Activated CD4-positive, CD25-positive, alpha-beta regulatory T cell treated with anti-CD3 and anti-CD28 coated beads, Interleukin-2, amount 50 U/mL, for 72 hours (primary cell): ENCODE results near the gene GALNT17.
"Not testable (repeated sequence)": the region's sequence is repeated elsewhere in the genome, so short reads cannot be mapped to it uniquely, and the experiment has no call there.

Source experiments
- DNase-seq: peaks from one replicate; pipeline ENCODE4 v3.0.0; 2021

GALNT17 gene

GRCh38 chr7:71584256-71584655 is 452.3 kb downstream of the GALNT17 start:
- DNase-seq = no peak

DNA sequence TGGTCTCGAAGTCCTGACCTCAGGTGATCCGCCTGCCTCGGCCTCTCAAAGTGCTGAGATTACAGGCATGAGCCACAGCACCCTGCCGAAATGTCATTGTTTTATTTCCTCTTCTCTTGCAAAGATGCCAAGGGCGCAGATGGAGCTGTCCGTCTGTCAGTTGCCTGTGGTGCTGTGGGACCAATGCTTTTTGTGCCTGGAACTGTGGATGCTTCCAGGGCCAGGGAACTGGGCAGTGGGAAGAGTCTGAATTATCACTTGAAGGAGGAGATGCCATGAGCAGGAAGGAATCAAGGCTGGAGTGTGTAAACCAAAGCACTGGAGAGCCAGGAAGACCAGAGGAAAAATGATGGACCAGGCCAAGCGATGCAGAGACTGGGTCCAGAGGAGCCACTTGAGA is 459.9 kb downstream of the GALNT17 start:
- no peak for DNase-seq

- not testable (repeated sequence) for DNase-seq
Observed at GRCh38 chr7:71592388-71592787, 460.4 kb downstream of the GALNT17 start.

DNA sequence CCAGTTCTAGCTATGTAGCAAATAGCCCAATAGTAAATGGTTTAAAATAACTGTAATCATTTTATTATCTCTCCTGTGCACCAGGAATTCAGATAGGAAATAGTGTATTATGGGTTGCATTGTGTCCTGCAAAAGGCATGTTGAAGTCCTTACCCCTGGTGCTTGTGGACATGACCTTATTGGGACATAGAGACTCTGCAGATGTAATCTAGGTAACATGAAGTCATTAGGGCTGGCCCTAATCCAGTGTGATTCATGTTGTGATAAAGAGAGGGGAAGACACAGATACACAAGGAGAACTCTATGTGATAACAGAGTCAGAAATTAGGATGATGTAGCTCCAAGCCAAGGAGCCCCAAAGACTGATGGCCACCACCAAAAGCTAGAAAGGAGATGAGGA is 462.8 kb downstream of the GALNT17 start:
- DNase-seq = no peak

GRCh38 chr7:71595176-71595575 is 463.2 kb downstream of the GALNT17 start:
- DNase-seq = no peak

GRCh38 chr7:71598553-71598952 is 466.6 kb downstream of the GALNT17 start:
- no peak for DNase-seq

DNA sequence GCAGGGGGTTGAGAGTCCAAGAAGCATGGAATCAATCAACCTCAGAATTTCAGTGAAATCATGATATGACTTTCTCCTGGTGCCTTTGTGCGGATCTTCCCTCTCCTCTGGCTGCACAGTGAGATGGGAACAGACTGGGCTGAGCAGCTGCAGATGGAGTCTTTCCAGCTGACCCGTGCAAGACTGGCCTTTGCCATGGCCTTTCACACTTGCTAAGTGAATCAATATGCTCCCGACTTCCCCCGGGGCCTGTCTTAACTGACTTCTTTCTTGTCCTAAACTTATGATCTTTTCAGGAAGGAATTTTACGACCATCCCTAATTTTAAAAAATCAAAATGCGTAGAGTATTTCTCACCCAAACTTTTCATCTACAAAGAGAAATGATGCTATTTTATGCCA is 469.9 kb downstream of the GALNT17 start:
- no peak for DNase-seq

GRCh38 chr7:71604818-71605414 is 473.0 kb downstream of the GALNT17 start:
- no peak for DNase-seq

GRCh38 chr7:71611986-71612385 is 480.0 kb downstream of the GALNT17 start:
- no peak for DNase-seq

DNA sequence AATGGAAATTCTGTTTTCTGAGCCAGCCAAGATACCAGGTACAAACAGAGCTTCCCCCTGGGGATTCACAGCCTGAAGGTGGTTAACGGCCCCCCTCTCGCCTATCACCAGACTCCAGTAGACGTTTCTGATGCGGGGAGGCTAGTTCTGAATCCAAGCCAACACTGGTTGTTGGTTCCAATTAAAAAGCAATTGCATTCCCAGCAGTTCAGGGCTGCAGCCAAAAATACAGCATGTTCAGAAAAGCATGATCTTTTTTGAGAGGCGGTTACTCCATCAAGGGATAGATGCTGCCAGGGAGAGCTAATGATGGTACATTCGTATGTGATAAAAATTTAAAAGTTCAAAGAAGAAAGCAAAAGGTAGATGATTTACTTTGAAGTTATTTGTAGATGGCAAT is 481.0 kb downstream of the GALNT17 start:
- no peak for DNase-seq

DNA sequence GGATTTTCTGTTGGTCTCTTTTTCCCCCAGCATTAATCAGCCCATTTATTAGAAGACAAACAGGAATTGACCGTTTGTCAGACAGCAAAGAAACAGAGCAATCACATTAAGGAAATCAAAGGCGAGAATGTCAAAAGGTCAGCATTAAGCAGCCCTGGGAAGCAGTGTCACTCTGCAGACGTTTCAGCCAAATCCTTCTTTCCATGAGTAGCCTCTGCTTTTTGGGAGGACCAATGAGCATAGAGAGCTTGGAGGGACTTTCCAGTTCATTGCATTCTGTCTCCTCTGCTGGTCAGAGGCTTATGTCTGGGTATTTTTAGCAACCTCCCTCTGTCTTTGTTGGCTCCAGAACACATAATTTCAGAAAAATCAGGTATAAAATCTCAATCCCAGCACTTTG is 481.4 kb downstream of the GALNT17 start:
- no peak for DNase-seq

- no peak for DNase-seq
Observed at GRCh38 chr7:71615017-71615416, 483.1 kb downstream of the GALNT17 start.

DNA sequence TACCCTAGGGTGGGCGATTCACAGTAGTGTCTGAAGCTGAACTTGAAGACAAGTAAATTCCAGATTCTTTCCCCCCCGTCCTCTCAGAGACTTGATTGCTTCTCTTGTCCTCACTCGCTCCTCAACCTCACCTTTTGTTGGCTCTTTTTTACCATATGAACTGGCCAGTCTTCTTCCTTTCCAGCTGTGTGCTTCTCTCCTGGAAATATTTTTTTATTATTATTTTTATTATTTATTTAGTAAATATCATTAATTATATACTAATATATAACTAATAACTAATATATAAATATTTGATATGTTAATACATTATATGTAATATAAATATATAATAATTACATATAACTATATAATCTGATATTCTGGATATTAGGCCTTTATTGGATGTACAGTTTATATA is 484.3 kb downstream of the GALNT17 start:
- DNase-seq = no peak

DNA sequence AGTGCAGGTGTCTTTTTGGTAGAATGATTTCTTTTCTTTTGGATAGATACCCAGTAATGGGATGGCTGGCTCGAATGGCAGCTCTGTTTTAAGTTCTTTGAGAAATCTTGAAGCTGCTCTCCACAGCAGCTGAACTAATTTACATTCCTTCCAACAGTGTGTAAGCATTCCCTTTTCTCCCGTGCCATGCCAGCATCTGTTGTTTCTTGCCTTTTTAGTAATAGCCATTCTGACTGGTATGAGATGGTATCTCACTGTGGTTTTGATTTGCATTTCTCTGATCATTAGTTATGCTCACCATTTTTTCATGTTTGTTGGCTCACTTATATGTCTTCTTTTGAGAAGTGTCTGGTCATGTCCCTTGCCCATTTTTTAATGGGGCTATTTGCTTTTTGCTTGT is 486.3 kb downstream of the GALNT17 start:
- DNase-seq = no peak

DNA sequence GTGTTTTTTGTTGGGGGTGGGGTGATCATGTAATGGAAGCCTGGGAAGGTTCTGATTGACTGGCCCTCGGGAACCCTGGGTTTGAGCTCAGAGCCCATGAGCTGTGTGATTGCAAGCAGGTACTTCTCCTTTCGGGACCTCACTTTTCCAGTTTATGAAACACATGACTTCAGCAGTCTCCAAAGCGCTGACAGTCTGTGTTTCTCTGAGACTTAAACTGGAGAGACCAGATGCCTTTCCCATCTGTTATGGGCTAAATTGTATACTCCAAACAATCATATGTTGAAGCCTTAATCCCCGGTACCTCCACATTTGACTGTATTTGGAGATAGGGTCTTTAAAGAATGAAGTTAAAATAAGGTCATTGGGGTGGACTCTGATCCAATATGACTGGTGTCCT is 493.6 kb downstream of the GALNT17 start:
- DNase-seq = no peak

DNA sequence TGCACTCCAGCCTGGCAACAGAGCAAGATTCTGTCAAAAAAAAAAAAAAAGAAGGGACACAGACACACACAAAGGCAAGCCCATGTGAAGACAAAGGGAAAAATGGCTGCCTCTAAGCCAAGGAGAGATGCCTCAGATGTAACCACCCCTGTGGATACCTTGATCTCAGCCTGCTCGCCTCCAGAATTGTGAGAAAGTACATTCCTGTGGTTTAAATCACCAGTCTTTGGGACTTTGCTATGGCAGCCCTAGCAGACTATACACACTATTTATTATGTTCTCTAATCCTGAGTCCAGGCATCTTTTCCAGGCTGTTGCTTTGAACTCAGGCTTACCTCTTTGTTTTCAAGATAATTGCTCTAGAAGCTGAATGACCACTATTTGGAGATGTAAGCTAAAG is 494.3 kb downstream of the GALNT17 start:
- no peak for DNase-seq

- no peak for DNase-seq
Observed at GRCh38 chr7:71627651-71628050, 495.7 kb downstream of the GALNT17 start.

DNA sequence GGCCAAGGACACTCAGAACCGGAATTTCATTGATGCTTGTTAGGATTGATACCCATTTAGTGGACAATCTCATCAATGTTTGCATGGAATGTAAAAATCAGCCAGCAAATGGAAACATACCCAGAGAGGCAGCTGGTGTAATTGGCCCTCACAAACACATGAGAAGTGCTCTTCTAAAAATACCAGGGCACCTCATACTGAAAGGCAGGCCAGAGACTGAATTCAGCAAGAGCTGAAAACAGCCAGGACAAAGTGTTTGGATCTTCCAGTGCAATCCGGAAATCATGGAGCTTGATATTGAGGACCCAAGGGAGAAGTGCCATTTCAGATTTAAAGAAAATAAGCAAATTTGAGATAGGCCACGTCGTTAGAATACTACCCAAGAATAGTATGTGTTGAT is 498.6 kb downstream of the GALNT17 start:
- DNase-seq = no peak

DNA sequence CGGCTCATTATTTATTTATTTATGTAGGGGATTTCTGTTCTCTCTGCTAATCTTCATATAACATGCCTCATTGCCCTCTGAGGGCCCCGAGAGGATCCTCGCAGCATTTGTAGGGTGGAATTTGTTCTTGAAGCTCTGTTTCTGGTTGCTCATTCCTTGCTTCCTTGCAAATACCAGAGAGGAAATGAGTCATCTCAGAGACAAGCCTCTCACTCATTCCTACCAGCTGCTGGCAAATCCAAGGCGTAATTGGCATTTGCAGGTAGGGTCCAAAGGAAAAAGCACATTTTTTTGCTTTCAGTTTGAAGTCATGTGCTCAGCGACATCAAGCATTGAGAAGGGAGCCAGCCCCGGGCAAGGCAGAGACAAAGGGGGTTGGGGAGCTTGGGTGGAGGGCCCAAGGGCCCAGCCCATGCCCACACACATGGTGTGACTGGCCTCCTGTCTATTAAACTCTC is 501.6 kb downstream of the GALNT17 start:
- DNase-seq = no peak

DNA sequence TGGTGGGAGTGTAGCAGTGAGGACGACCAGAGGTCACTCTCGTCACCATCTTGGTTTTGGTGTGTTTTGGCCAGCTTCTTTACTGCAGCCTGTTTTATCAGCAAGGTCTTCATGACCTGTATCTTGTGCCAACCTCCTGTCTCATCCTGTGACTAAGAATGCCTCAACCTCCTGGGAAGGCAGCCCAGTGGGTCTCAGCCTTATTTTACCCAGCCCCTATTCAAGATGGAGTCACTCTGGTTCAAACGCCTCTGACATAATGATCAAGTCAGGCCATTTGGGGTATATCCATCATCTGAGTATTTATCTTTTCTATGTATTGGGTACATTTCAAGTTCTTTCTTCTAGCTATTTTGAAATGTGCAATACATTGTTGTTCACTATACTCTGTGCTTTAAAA is 503.9 kb downstream of the GALNT17 start:
- not testable (repeated sequence) for DNase-seq

DNA sequence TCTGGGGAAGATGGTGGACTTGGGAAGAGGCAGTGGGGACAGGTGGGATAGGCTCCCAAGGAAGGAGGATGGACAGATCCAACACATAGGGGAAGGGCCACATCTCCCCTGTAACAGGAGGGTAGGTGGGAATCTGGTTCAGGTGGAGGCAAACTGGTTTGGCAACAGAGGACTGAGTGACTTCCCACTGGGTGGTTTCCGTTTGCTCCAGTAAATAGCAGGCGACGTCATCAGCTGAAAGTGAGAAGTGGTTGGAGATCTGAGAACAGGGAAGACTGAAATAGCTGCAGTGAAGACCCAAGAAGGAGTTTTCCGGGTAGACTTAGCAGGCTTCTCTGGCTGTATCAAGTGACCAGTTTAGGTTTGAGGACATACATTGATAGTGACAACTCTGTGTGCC is 504.4 kb downstream of the GALNT17 start:
- no peak for DNase-seq

DNA sequence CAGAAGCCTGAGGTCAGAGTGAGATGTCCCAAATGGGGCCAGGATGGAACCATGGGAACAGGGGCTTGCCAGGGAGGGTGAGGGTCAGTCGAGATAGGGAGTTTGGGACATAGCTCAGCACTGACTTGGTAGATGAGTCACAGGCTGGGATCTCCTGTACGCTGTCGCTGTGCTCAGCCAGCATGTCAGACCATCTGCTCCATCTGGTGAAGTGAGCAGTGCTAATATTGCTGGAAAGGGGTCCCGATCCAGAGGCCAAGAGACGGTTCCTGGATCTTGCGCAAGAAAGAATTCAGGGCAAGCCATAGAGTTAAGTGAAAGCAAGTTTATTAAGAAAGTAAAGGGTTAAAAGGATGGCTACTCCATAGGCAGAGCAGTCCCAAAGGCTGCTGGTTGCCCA is 505.6 kb downstream of the GALNT17 start:
- DNase-seq = no peak

DNA sequence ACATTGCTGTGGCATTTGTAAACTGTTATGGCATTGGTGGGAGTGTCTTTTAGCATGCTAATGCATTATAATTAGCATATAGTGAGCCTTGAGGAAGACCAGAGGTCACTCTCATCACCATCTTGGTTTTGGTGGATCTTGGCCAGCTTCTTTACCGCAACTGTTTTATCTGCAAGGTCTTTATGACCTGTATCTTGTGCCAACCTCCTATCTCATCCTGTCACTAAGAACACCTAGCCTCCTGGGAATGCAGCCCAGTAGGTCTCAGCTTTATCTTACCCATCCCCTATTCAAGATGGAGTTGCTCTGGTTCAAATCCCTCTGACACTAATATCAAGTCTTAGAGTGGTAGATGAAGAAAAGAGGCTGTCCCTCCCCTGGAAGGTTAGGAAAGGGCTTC is 506.2 kb downstream of the GALNT17 start:
- no peak for DNase-seq

DNA sequence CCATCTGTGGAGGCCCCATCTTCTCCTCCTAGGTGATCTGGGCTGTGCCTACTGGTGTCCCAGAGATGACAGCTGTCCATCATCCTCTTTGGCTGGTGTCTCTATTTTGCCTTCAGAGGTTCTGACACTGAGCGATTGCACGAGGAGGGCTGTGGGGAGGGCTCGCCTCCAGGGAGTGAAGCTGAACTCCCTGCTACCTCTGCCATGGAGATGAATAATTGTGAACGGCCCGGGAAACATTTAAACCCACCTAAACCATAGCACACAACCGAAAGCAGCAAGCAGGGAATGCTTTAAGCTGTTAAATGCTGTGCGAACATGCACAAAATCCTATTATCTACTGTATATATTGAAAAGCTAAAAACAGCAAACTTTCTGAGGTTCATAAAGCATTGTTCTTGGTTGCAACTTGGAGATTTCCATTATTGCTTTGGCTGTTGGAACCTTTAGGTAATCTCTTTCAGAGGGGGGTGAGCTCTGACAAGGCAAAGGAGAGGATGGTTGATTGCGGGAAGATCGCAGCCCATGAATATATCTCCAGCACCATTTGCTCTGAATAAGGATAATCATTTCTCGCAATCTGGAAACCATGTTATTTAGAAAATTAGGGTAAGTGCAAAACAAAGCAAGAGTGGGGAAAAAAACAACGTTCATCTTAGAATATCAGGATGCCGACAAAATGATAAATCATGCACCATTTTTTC is 507.6 kb downstream of the GALNT17 start:
- DNase-seq = no peak

GRCh38 chr7:71643031-71643430 is 511.1 kb downstream of the GALNT17 start:
- DNase-seq = not testable (repeated sequence)
